Loucy (cell line): ENCODE results near the gene SNAPC4.

Source experiments
- H2AFZ ChIP-seq: fragments of 200-600 bp; sonication (generic); 2 replicates; pipeline ENCODE4 v1.6.0; 2016; ENCODE audit warnings: antibody characterized with exemption, mild to moderate bottlenecking, low read length, moderate library complexity
- H3F3A ChIP-seq: fragments of 200-600 bp; 2 replicates; pipeline ENCODE4 v1.6.0; 2016; ENCODE audit warnings: antibody characterized with exemption, low read depth, mild to moderate bottlenecking
- H3K27me3 ChIP-seq: fragments of 200-600 bp; sonication (generic); 2 replicates; pipeline ENCODE4 v1.6.1; 2014; ENCODE audit warnings: low read length, mild to moderate bottlenecking; ENCODE audit not compliant: insufficient read depth, poor library complexity, severe bottlenecking
- H3K36me3 ChIP-seq: fragments of 200-600 bp; sonication (generic); 2 replicates; pipeline ENCODE4 v1.6.1; 2016; ENCODE audit warnings: low read length; ENCODE audit not compliant: insufficient read depth
- H3K4me1 ChIP-seq: fragments of 200-600 bp; sonication (generic); 2 replicates; pipeline ENCODE4 v1.5.1; 2014; ENCODE audit warnings: low read length, mild to moderate bottlenecking; ENCODE audit not compliant: insufficient read depth, poor library complexity, severe bottlenecking
- H3K4me2 ChIP-seq: fragments of 200-600 bp; sonication (generic); 2 replicates; pipeline ENCODE4 v1.6.0; 2014; ENCODE audit warnings: antibody characterized with exemption, low read length, low read depth, mild to moderate bottlenecking; ENCODE audit not compliant: poor library complexity, severe bottlenecking
- H3K4me3 ChIP-seq: fragments of 200-600 bp; sonication (generic); 2 replicates; pipeline ENCODE4 v1.5.1; 2014; ENCODE audit warnings: low read length, mild to moderate bottlenecking, mixed read lengths; ENCODE audit not compliant: poor library complexity, severe bottlenecking
- H3K79me2 ChIP-seq: fragments of 200-600 bp; sonication (generic); 2 replicates; pipeline ENCODE4 v1.6.1; 2014; ENCODE audit warnings: low read length; ENCODE audit not compliant: insufficient read depth
- H3K9ac ChIP-seq: fragments of 200-600 bp; sonication (generic); 2 replicates; pipeline ENCODE4 v1.6.0; 2014; ENCODE audit warnings: mild to moderate bottlenecking, low read depth, low read length, moderate library complexity; ENCODE audit not compliant: poor library complexity, severe bottlenecking
- H3K9me2 ChIP-seq: fragments of 200-600 bp; sonication (generic); replicated peaks from 2 replicates; pipeline ENCODE4 v1.6.1; 2016; ENCODE audit warnings: low read depth, low read length, mixed read lengths
- H3K9me3 ChIP-seq: fragments of 200-600 bp; sonication (generic); 2 replicates; pipeline ENCODE4 v1.6.1; 2014; ENCODE audit warnings: mild to moderate bottlenecking, antibody characterized with exemption, low read length, low read depth; ENCODE audit not compliant: insufficient read depth
- H4K20me1 ChIP-seq: fragments of 200-600 bp; sonication (generic); 2 replicates; pipeline ENCODE4 v1.6.0; 2014; ENCODE audit warnings: antibody characterized with exemption, low read length, mild to moderate bottlenecking; ENCODE audit not compliant: insufficient read depth, poor library complexity, severe bottlenecking
- CTCF ChIP-seq: fragments of 200-600 bp; sonication (generic); conservative IDR thresholded peaks from 2 replicates; pipeline ENCODE4 v1.5.1; 2014; ENCODE audit warnings: mild to moderate bottlenecking, antibody characterized with exemption, low read length
- EZH2phosphoT487 ChIP-seq: fragments of 200-600 bp; IDR thresholded peaks from 2 replicates; pipeline ENCODE4 v1.6.1; 2018; ENCODE audit warnings: antibody characterized with exemption, mild to moderate bottlenecking, moderate library complexity, borderline replicate concordance

The SNAPC4 gene

GRCh38 chr9:136385015-136385414, 15.0 kb downstream of the SNAPC4 start:
- no peak overlapping the region for H3K4me2 ChIP-seq

GRCh38 chr9:136383436-136383835, 16.5 kb downstream of the SNAPC4 start:
- Histone ChIP-seq H3K9me2 (no peaks in the 10 kb centered on the region), H3K27me3 (no peaks in the 10 kb centered on the region), H3K4me2 (no peak overlapping the region), H3K9ac (no peak overlapping the region), H3K4me3 (no peak overlapping the region), H2AFZ (no peak overlapping the region), H3K79me2 (no peaks in the 10 kb centered on the region), H3F3A (no peaks in the 10 kb centered on the region), H4K20me1 (no peaks in the 10 kb centered on the region), H3K4me1 (no peaks in the 10 kb centered on the region), H3K9me3 (no peaks in the 10 kb centered on the region), H3K36me3 (peaks cover 9% of the 10 kb centered on the region; the same call in 1 of the 2 replicates)
- TF ChIP-seq EZH2phosphoT487 (no peak), CTCF (no peak)

More at GRCh38 chr9:136385015-136385414, 15.0 kb downstream of the SNAPC4 start:
- H3K9ac ChIP-seq: no peak overlapping the region
- H3F3A ChIP-seq: no peaks in the 10 kb centered on the region
- no peak overlapping the region for H3K4me3 ChIP-seq
- no peaks in the 10 kb centered on the region for H4K20me1 ChIP-seq
- H3K9me2 ChIP-seq: no peaks in the 10 kb centered on the region
- H2AFZ ChIP-seq: no peak overlapping the region
- TF ChIP-seq CTCF (no peak), EZH2phosphoT487 (no peak)
- H3K79me2 ChIP-seq: no peaks in the 10 kb centered on the region
- H3K27me3 ChIP-seq: no peaks in the 10 kb centered on the region
- H3K4me1 ChIP-seq: no peaks in the 10 kb centered on the region
- peaks cover 9% of the 10 kb centered on the region; the same call in 1 of the 2 replicates for H3K36me3 ChIP-seq
- H3K9me3 ChIP-seq: no peaks in the 10 kb centered on the region

- Histone ChIP-seq H3K9me2 (no peaks in the 10 kb centered on the region), H3K4me3 (no peak overlapping the region), H3K4me2 (no peak overlapping the region), H3F3A (no peaks in the 10 kb centered on the region), H3K36me3 (peaks cover 9% of the 10 kb centered on the region; the same call in 1 of the 2 replicates), H3K9me3 (no peaks in the 10 kb centered on the region), H3K27me3 (no peaks in the 10 kb centered on the region), H3K9ac (no peak overlapping the region), H4K20me1 (no peaks in the 10 kb centered on the region), H3K4me1 (no peaks in the 10 kb centered on the region), H2AFZ (no peak overlapping the region), H3K79me2 (no peaks in the 10 kb centered on the region)
- TF ChIP-seq EZH2phosphoT487 (no peak), CTCF (no peak)
Observed at GRCh38 chr9:136381966-136382513, 17.9 kb downstream of the SNAPC4 start.
